ENCODE data around the gene TWF2. TPM values are rescaled to one million over a fixed set of nuclear protein-coding genes. Genes with fewer than 3 reads are reported as not detected.

TWF2 gene
- total RNA-seq, 1 donor from 2014 or later: 69.5 TPM

GRCh38 chr3:52262447-52262846, 23.5 kb upstream of the TWF2 start:
- no peak for DNase-seq (ENCODE audit: low spot score)
- intact Hi-C loops (cut with DNase I): no loop called here

- intact Hi-C loops (cut with DNase I): no loop called here
- no peak for DNase-seq (ENCODE audit: low spot score)
Measured at GRCh38 chr3:52259448-52259847, 20.5 kb upstream of the TWF2 start.

GRCh38 chr3:52259035-52259434, 20.1 kb upstream of the TWF2 start:
- intact Hi-C loops (cut with DNase I): no loop called here
- DNase-seq (ENCODE audit: low spot score): no peak

GRCh38 chr3:52257911-52258310, 19.0 kb upstream of the TWF2 start:
- DNase-seq (ENCODE audit: low spot score): no peak
- intact Hi-C loops (cut with DNase I): no loop called here

GRCh38 chr3:52256622-52257021, 17.7 kb upstream of the TWF2 start:
- intact Hi-C loops (cut with DNase I): no loop called here
- no peak for DNase-seq (ENCODE audit: low spot score)

- DNase-seq (ENCODE audit: low spot score): no peak
- intact Hi-C loops (cut with DNase I): no loop called here
Measured at GRCh38 chr3:52256159-52256558, 17.2 kb upstream of the TWF2 start.

GRCh38 chr3:52254608-52255007, 15.7 kb upstream of the TWF2 start:
- DNase-seq (ENCODE audit: low spot score): no peak

GRCh38 chr3:52253314-52254304, 14.7 kb upstream of the TWF2 start:
- intact Hi-C loops (cut with DNase I): no loop called here
- DNase-seq (ENCODE audit: low spot score): no peak

More at GRCh38 chr3:52254608-52255007, 15.7 kb upstream of the TWF2 start:
- intact Hi-C loops (cut with DNase I): no loop called here

GRCh38 chr3:52250122-52250521, 11.2 kb upstream of the TWF2 start:
- no peak for DNase-seq (ENCODE audit: low spot score)
- intact Hi-C loops (cut with DNase I): no loop called here

GRCh38 chr3:52249683-52250082, 10.7 kb upstream of the TWF2 start:
- intact Hi-C loops (cut with DNase I): no loop called here
- no peak for DNase-seq (ENCODE audit: low spot score)

- DNase-seq (ENCODE audit: low spot score): no peak
- intact Hi-C loops (cut with DNase I): no loop called here
Measured at GRCh38 chr3:52248816-52249547, 10.0 kb upstream of the TWF2 start.

GRCh38 chr3:52248165-52248541, 9.2 kb upstream of the TWF2 start:
- intact Hi-C loops (cut with DNase I): no loop called here
- no peak for DNase-seq (ENCODE audit: low spot score)

GRCh38 chr3:52247409-52248164, 8.6 kb upstream of the TWF2 start:
- intact Hi-C loops (cut with DNase I): no loop called here
- DNase-seq (ENCODE audit: low spot score): no peak

- DNase-seq (ENCODE audit: low spot score): peak; percentile 85
- intact Hi-C loops (cut with DNase I): no loop called here
Measured at GRCh38 chr3:52246728-52247408, 7.9 kb upstream of the TWF2 start.

GRCh38 chr3:52246264-52246620, 7.3 kb upstream of the TWF2 start:
- DNase-seq (ENCODE audit: low spot score): no peak
- intact Hi-C loops (cut with DNase I): no loop called here

GRCh38 chr3:52245322-52246263, 6.6 kb upstream of the TWF2 start, which contains the start of gene PPM1M:
Gene PPM1M (plus strand): TSS chr3:52245759. CDS start chr3:52245825, 66 bp downstream.
- intact Hi-C loops (cut with DNase I): no loop called here
- peak; percentile 82 for DNase-seq (ENCODE audit: low spot score)

- DNase-seq (ENCODE audit: low spot score): peak; percentile 84
- intact Hi-C loops (cut with DNase I): no loop called here
Measured at GRCh38 chr3:52243791-52244628, 5.1 kb upstream of the TWF2 start.
